Measurements from ENCODE around the gene USP5.

GRCh38 chr12:6851153-6851920, 613 bp upstream of the USP5 start, which contains the start of gene CDCA3:
- TF ChIP-seq CTCF (IDR thresholded peaks at IDR 0.05) (no peak), POLR2A (IDR thresholded peaks at IDR 0.05) (peak; percentile 6 to 49)

All from uterus (tissue), 2 donors.